ENCODE results near the gene RPL32. TPM values are rescaled to one million over a fixed set of nuclear protein-coding genes. Genes with fewer than 3 reads are reported as not detected.
A peak's percentile ranks its signal among the peaks of the same experiment; 100 is the strongest.

The RPL32 gene
- total and polyA plus RNA-seq, 2 experiments from 2014 or later = 666 to 897 TPM

- no peaks in the 10 kb centered on the region for H3K27me3 ChIP-seq
- DNase-seq (ENCODE audit: low spot score) = no peak
- TF ChIP-seq EZH2phosphoT487 (IDR thresholded peaks at IDR 0.05; ENCODE audit: low read depth, severe bottlenecking, unreplicated experiment) (no peak), EZH2 (IDR thresholded peaks at IDR 0.05; ENCODE audit: borderline replicate concordance) (no peak)
- TF ChIP-seq, protein P1, sequence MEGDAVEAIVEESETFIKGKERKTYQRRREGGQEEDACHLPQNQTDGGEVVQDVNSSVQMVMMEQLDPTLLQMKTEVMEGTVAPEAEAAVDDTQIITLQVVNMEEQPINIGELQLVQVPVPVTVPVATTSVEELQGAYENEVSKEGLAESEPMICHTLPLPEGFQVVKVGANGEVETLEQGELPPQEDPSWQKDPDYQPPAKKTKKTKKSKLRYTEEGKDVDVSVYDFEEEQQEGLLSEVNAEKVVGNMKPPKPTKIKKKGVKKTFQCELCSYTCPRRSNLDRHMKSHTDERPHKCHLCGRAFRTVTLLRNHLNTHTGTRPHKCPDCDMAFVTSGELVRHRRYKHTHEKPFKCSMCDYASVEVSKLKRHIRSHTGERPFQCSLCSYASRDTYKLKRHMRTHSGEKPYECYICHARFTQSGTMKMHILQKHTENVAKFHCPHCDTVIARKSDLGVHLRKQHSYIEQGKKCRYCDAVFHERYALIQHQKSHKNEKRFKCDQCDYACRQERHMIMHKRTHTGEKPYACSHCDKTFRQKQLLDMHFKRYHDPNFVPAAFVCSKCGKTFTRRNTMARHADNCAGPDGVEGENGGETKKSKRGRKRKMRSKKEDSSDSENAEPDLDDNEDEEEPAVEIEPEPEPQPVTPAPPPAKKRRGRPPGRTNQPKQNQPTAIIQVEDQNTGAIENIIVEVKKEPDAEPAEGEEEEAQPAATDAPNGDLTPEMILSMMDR (IDR thresholded peaks at IDR 0.05; ENCODE audit: poor library complexity) = no peak
- H4K20me1 ChIP-seq (ENCODE audit: insufficient read depth, poor library complexity, severe bottlenecking) = no peaks in the 10 kb centered on the region
- H3K36me3 ChIP-seq (replicated peaks; ENCODE audit: insufficient read depth, low read depth) = no peaks in the 10 kb centered on the region
- no peaks in the 10 kb centered on the region for H3K79me2 ChIP-seq
- H3K4me3 ChIP-seq = no peak overlapping the region
- H3K9me2 ChIP-seq (replicated peaks; ENCODE audit: insufficient read depth) = no peaks in the 10 kb centered on the region
- H3K4me2 ChIP-seq = no peak overlapping the region
- 88% methylated on average over 2 of the region's 2 CpGs for WGBS (ENCODE audit: low lambda C conversion rate, missing lambda C conversion rate)
- no peaks in the 10 kb centered on the region for H3K4me1 ChIP-seq (ENCODE audit: insufficient read depth)
- H3K27ac ChIP-seq = no peak overlapping the region
- no peak overlapping the region for H2AFZ ChIP-seq
- H3K9me3 ChIP-seq (ENCODE audit: low read depth) = no peaks in the 10 kb centered on the region
Measured at GRCh38 chr3:12878141-12878574, 36.8 kb upstream of the RPL32 start.

DNA sequence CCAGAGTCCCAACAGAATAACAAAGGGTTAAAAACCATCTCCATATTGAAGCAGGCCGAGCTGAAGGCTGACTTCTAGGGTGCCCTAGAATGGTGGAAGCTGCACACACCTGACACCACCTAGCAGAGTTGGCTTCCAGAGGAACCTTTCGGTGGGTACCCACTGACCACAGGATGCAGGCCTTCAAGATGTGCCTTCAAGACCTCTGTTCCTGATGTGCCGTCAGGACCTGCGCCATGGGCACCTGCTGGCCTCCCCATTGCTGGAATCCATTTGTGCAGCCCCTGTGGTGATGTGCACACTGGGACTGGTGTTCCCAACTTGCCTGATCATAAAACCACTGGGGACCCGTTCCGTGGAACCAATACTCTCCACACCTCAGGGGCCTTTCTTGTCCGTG is 35.7 kb upstream of the RPL32 start:
- 91% methylated on average over 7 of the region's 7 CpGs for WGBS (ENCODE audit: low lambda C conversion rate, missing lambda C conversion rate)

DNA sequence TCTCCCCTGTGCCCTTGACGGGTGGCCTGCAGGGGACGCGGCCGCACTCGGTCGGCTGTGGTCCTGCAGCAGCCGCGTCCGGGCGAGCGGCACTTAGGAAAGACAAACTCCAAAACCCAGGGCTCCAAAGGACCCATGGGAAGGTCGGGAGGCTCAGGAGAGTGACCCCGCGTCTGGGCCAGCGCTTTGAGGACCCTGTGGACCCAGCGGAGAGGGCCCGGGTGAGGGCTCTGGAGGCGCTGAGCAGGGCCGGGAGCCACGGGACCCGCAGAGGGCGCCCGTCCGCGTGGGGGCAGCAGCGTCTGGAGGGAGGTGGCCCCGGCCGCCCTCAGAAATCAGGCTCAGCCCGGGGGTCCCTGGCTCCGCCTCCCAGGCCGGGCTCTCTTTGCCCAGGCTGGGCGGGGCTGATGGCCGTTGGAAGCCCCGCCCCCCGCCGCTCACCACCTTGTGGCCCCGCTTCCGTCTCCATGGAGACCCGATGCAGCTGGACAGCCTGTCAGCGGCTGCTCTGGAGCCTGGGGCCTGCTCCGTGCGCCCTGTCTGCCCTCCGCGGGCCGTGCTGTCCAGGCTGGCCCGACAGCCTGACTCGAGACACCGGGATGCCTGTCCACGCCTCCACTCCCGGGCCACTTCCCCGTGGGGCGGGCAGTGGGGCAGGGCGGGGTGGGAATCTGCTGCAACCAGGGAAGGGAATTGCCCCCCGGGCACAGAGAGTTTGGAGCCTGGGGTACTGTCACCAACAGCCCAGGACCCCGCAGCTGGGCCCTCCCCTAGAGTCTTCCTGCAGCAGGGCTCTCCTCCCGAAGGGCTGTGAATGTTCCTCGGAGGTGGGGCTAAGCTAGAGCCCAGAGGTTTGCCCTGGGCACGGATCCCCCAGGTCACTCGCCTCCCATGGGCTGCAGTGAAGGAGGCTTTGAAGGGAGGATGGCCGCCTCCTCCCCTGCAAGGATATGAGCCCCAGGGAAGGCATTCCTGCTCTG is 34.8 kb upstream of the RPL32 start:
- H3K79me2 ChIP-seq = no peaks in the 10 kb centered on the region
- peak overlapping the region; percentile 68 for H2AFZ ChIP-seq
- TF ChIP-seq, protein P1 (IDR thresholded peaks at IDR 0.05; ENCODE audit: poor library complexity) = peak; percentile 33
- no peak for TF ChIP-seq EZH2 (IDR thresholded peaks at IDR 0.05; ENCODE audit: borderline replicate concordance)
- no peak for TF ChIP-seq EZH2phosphoT487 (IDR thresholded peaks at IDR 0.05; ENCODE audit: low read depth, severe bottlenecking, unreplicated experiment)
- no peak overlapping the region for H3K4me3 ChIP-seq
- no peaks in the 10 kb centered on the region for H3K9me3 ChIP-seq (ENCODE audit: low read depth)
- H3K36me3 ChIP-seq (replicated peaks; ENCODE audit: insufficient read depth, low read depth) = no peaks in the 10 kb centered on the region
- no peak overlapping the region for H3K27ac ChIP-seq
- H4K20me1 ChIP-seq (ENCODE audit: insufficient read depth, poor library complexity, severe bottlenecking) = no peaks in the 10 kb centered on the region
- WGBS (ENCODE audit: low lambda C conversion rate, missing lambda C conversion rate) = 19% methylated on average over 53 of the region's 60 CpGs
- no peaks in the 10 kb centered on the region for H3K9me2 ChIP-seq (replicated peaks; ENCODE audit: insufficient read depth)
- no peaks in the 10 kb centered on the region for H3K27me3 ChIP-seq
- H3K4me1 ChIP-seq (ENCODE audit: insufficient read depth) = no peaks in the 10 kb centered on the region
- DNase-seq (ENCODE audit: low spot score) = peak; percentile 79
- H3K4me2 ChIP-seq = peak overlapping the region; percentile 85

More for the DNA sequence above, 35.7 kb upstream of the RPL32 start:
- no peak overlapping the region for H2AFZ ChIP-seq
- H3K4me3 ChIP-seq = no peak overlapping the region
- no peaks in the 10 kb centered on the region for H3K4me1 ChIP-seq (ENCODE audit: insufficient read depth)
- H4K20me1 ChIP-seq (ENCODE audit: insufficient read depth, poor library complexity, severe bottlenecking) = no peaks in the 10 kb centered on the region
- no peak overlapping the region for H3K27ac ChIP-seq
- no peak for DNase-seq (ENCODE audit: low spot score)
- H3K27me3 ChIP-seq = no peaks in the 10 kb centered on the region
- H3K4me2 ChIP-seq = no peak overlapping the region
- H3K9me3 ChIP-seq (ENCODE audit: low read depth) = no peaks in the 10 kb centered on the region
- TF ChIP-seq EZH2phosphoT487 (IDR thresholded peaks at IDR 0.05; ENCODE audit: low read depth, severe bottlenecking, unreplicated experiment) (no peak), EZH2 (IDR thresholded peaks at IDR 0.05; ENCODE audit: borderline replicate concordance) (no peak)
- TF ChIP-seq, protein P1 (IDR thresholded peaks at IDR 0.05; ENCODE audit: poor library complexity) = no peak
- H3K36me3 ChIP-seq (replicated peaks; ENCODE audit: insufficient read depth, low read depth) = no peaks in the 10 kb centered on the region
- no peaks in the 10 kb centered on the region for H3K9me2 ChIP-seq (replicated peaks; ENCODE audit: insufficient read depth)
- H3K79me2 ChIP-seq = no peaks in the 10 kb centered on the region

Data from hepatocyte (in vitro differentiated cells).